Measurements from ENCODE around the gene NADK. TPM values are rescaled to one million over a fixed set of nuclear protein-coding genes. Genes with fewer than 3 reads are reported as not detected.

The NADK gene
- total RNA-seq, 1 donor, result 25.9 TPM

GRCh38 chr1:1764876-1765470 lies 13.3 kb downstream of the NADK start:
- no peak for DNase-seq (ENCODE audit: low read depth in 2 of 3, low spot score in 2 of 3)

GRCh38 chr1:1763657-1764621 lies 14.3 kb downstream of the NADK start:
- peak in 1 of 3 donors; percentile 29 for DNase-seq (ENCODE audit: low read depth in 2 of 3, low spot score in 2 of 3)

GRCh38 chr1:1761504-1762376 lies 16.5 kb downstream of the NADK start:
- DNase-seq (ENCODE audit: low read depth in 2 of 3, low spot score in 2 of 3), result no peak

GRCh38 chr1:1760715-1761114 lies 17.6 kb downstream of the NADK start:
- no peak for DNase-seq (ENCODE audit: low read depth in 2 of 3, low spot score in 2 of 3)

GRCh38 chr1:1760345-1760650 lies 18.0 kb downstream of the NADK start:
- no peak for DNase-seq (ENCODE audit: low read depth in 2 of 3, low spot score in 2 of 3)

- DNase-seq (ENCODE audit: low read depth in 2 of 3, low spot score in 2 of 3), result no peak
Observed at GRCh38 chr1:1759456-1760344, 18.6 kb downstream of the NADK start.

GRCh38 chr1:1758692-1759455 lies 19.4 kb downstream of the NADK start:
- no peak for DNase-seq (ENCODE audit: low read depth in 2 of 3, low spot score in 2 of 3)

- no peak for DNase-seq (ENCODE audit: low read depth in 2 of 3, low spot score in 2 of 3)
Observed at GRCh38 chr1:1758059-1758621, 20.1 kb downstream of the NADK start.

GRCh38 chr1:1757422-1758058 lies 20.7 kb downstream of the NADK start:
- no peak for DNase-seq (ENCODE audit: low read depth in 2 of 3, low spot score in 2 of 3)

- no peak for DNase-seq (ENCODE audit: low read depth in 2 of 3, low spot score in 2 of 3)
Observed at GRCh38 chr1:1756661-1757421, 21.4 kb downstream of the NADK start.

- DNase-seq (ENCODE audit: low read depth in 2 of 3, low spot score in 2 of 3), result no peak
Observed at GRCh38 chr1:1755852-1756251, 22.4 kb downstream of the NADK start.

- no peak for DNase-seq (ENCODE audit: low read depth in 2 of 3, low spot score in 2 of 3)
Observed at GRCh38 chr1:1755426-1755825, 22.8 kb downstream of the NADK start.

GRCh38 chr1:1754051-1754815 lies 24.0 kb downstream of the NADK start:
- DNase-seq (ENCODE audit: low read depth in 2 of 3, low spot score in 2 of 3), result no peak

GRCh38 chr1:1753607-1754005 lies 24.7 kb downstream of the NADK start:
- no peak for DNase-seq (ENCODE audit: low read depth in 2 of 3, low spot score in 2 of 3)

GRCh38 chr1:1752636-1753606 lies 25.3 kb downstream of the NADK start:
- DNase-seq (ENCODE audit: low read depth in 2 of 3, low spot score in 2 of 3), result no peak

- no peak for DNase-seq (ENCODE audit: low read depth in 2 of 3, low spot score in 2 of 3)
Observed at GRCh38 chr1:1752190-1752589, 26.1 kb downstream of the NADK start.

All from hematopoietic multipotent progenitor cell (in vitro differentiated cells).